ENCODE data around the gene AHCY. TPM values are rescaled to one million over a fixed set of nuclear protein-coding genes. Genes with fewer than 3 reads are reported as not detected.

Gene AHCY
- total RNA-seq = 77.3 and 86.5 TPM in 2 replicates

GRCh38 chr20:34302723-34303533 lies at the start of gene AHCY:
TSS of gene AHCY (minus strand) at chr20:34303355. CDS start at chr20:34303270, 85 bp downstream.

DNA sequence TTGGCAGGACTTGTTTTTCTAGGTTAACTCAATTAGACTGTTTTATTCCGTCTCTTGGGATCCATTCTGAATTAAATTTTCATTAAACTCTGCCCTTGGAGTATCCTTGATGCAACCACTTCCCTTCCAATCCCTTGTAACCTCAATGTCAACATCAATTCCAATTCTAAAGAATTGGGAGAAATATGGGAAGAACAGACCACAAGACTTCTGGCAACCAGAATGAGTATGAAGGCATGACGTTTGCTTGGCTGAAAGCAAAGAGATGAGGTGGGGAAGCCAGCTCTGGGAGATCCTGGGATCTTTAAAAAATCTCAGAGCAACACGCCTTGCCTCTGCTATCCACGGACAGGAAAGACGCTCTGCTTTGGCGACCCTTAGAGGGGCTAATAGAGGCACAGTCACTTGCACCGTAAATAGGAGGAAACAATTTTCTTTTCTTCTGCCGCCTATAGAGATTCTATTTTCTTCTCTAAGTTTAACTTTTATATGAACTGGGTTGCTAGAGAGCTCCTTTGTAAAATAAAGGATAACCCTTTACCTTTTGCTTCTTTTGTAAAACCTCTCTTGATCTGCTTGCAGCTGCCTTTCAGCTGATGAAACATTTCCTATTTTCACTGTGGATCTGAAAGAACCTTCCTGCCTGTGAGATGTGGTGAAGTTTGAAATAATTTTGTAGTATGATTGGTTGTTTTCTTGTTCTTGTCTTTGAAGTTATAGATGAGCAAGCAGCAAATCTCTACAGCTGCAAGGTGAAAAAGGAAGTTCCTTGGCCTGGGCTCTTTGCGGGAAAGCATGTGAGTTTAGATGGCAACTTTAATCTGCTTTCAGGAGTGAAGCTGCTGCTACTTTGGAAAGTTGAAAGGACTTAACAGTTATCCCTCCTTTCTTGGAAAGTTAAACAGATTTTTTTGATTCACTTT lies 62.2 kb downstream of the AHCY start, which contains the start of gene ASIP:
Gene ASIP (plus strand): TSS at position 731 of the 923 bp plus-strand sequence. CDS start 18,952 bp downstream, outside the sequence.

Other genes starting within 250 kb of the AHCY start
- gene EIF2S2, start 191.1 kb downstream of the AHCY start, total RNA-seq = 85.1 and 96.8 TPM in 2 replicates
- not detected in 2 replicates for gene ASIP, start 61.9 kb downstream of the AHCY start, total RNA-seq
- gene ITCH, start 59.9 kb upstream of the AHCY start, total RNA-seq = 74.9 and 78.0 TPM in 2 replicates
- 66.5 and 85.2 TPM in 2 replicates for gene DYNLRB1, start 213.1 kb upstream of the AHCY start, total RNA-seq